SKM-1 treated with dmso at 0.1 percent for 144 hours (cell line): Measurements from ENCODE around the gene TMEM30A.

Experiments
- DNase-seq: peaks from one replicate; lab custom pipeline; 2025; ENCODE audit not compliant: unreplicated experiment; lab: John Stamatoyannopoulos, UW

TMEM30A gene

GRCh38 chr6:75266716-75267291 lies 17.8 kb downstream of the TMEM30A start:
- DNase-seq, result no peak

- no peak for DNase-seq
These were observed 21.2 kb downstream of the TMEM30A start for GRCh38 chr6:75263401-75263750.

GRCh38 chr6:75262716-75263400 lies 21.7 kb downstream of the TMEM30A start:
- DNase-seq, result no peak

GRCh38 chr6:75261299-75261698 lies 23.3 kb downstream of the TMEM30A start:
- no peak for DNase-seq

GRCh38 chr6:75257343-75258087 lies 27.1 kb downstream of the TMEM30A start:
- no peak for DNase-seq

GRCh38 chr6:75250552-75250951 lies 34.0 kb downstream of the TMEM30A start:
- no peak for DNase-seq

- no peak for DNase-seq
These were observed 34.8 kb downstream of the TMEM30A start for GRCh38 chr6:75249837-75250236.

- no peak for DNase-seq
These were observed 38.2 kb downstream of the TMEM30A start for GRCh38 chr6:75246386-75246785.

GRCh38 chr6:75244063-75244584 lies 40.5 kb downstream of the TMEM30A start:
- DNase-seq, result no peak

GRCh38 chr6:75243333-75244062 lies 41.1 kb downstream of the TMEM30A start, which contains the start of gene COX7A2:
COX7A2 (minus strand) TSS chr6:75243801; CDS start chr6:75243734, 67 bp downstream.
- peak; percentile 94 for DNase-seq

GRCh38 chr6:75236630-75237029 lies 48.0 kb downstream of the TMEM30A start:
- DNase-seq, result no peak

- DNase-seq, result no peak
These were observed 49.3 kb downstream of the TMEM30A start for GRCh38 chr6:75235271-75235670.

- DNase-seq, result no peak
These were observed 50.3 kb downstream of the TMEM30A start for GRCh38 chr6:75234126-75234865.

GRCh38 chr6:75233092-75233615 lies 51.4 kb downstream of the TMEM30A start:
- no peak for DNase-seq

- no peak for DNase-seq
These were observed 53.9 kb downstream of the TMEM30A start for GRCh38 chr6:75230484-75231325.

- no peak for DNase-seq
These were observed 60.2 kb downstream of the TMEM30A start for GRCh38 chr6:75224303-75224926.

- no peak for DNase-seq
These were observed 61.2 kb downstream of the TMEM30A start for GRCh38 chr6:75223428-75223827.

- DNase-seq, result no peak
These were observed 62.3 kb downstream of the TMEM30A start for GRCh38 chr6:75222261-75222660.

GRCh38 chr6:75221116-75221515 lies 63.5 kb downstream of the TMEM30A start:
- DNase-seq, result no peak
